Activated CD8-positive, alpha-beta T cell treated with anti-CD3 and anti-CD28 coated beads for 36 hours (primary cell): ENCODE measurements around the gene SLC5A4. TPM values are rescaled to one million over a fixed set of nuclear protein-coding genes. Genes with fewer than 3 reads are reported as not detected.
"Not testable (repeated sequence)": the region's sequence is repeated elsewhere in the genome, so short reads cannot be mapped to it uniquely, and the experiment has no call there.

ENCODE experiments used
- ATAC-seq: fragments of 200-7000 bp; cut with Tn5 transposase; one replicate; pipeline ENCODE4 v1.10.0; 2021; ENCODE audit warnings: mild to moderate bottlenecking, moderate library complexity
- CTCF ChIA-PET: fragments of 350-600 bp; sonication (Branson Sonifier 250); formaldehyde crosslinking; loops from one replicate; lab custom pipeline; 2021; ENCODE audit warnings: antibody characterized with exemption; lab: Charles Lee
- POLR2A ChIA-PET: fragments of 350-600 bp; sonication (Branson Sonifier 250); formaldehyde crosslinking; loops from one replicate; lab custom pipeline; 2021; ENCODE audit warnings: antibody characterized with exemption; lab: Charles Lee
- DNase-seq: peaks from one replicate; pipeline ENCODE4 v3.0.0-alpha.2; 2020
- H3K27ac Mint-ChIP-seq: one replicate; pipeline ENCODE4 v1.8.0; 2021; ENCODE audit warnings: mild to moderate bottlenecking, mixed read lengths
- H3K27me3 Mint-ChIP-seq: one replicate; pipeline ENCODE4 v1.8.0; 2021; ENCODE audit warnings: mixed read lengths
- H3K36me3 Mint-ChIP-seq: one replicate; pipeline ENCODE4 v1.8.0; 2021; ENCODE audit warnings: low read depth, mixed read lengths
- H3K4me1 Mint-ChIP-seq: one replicate; pipeline ENCODE4 v1.8.0; 2021; ENCODE audit warnings: low read depth, mixed read lengths
- H3K4me3 Mint-ChIP-seq: one replicate; pipeline ENCODE4 v1.8.0; 2021; ENCODE audit warnings: mild to moderate bottlenecking, moderate library complexity, mixed read lengths
- H3K9me3 Mint-ChIP-seq: one replicate; pipeline ENCODE4 v1.8.0; 2021; ENCODE audit warnings: mixed read lengths
- intact Hi-C: fragments of 100-400 bp; cut with micrococcal nuclease; formaldehyde crosslinking; loops from one replicate; pipeline ENCODE4 v1.10.0; 2022
- total RNA-seq, 2 experiments: library from RNA; stranded (reverse); gene quantifications; one replicate each; pipeline ENCODE4 v1.2.3, GENCODE V29; 2021
- TF ChIP-seq, protein P1 (sequence below): fragments of 200-600 bp; IDR thresholded peaks from one replicate; pipeline ENCODE4 v1.8.0; 2022; ENCODE audit warnings: antibody characterized with exemption, mild to moderate bottlenecking

SLC5A4 gene
- not detected for total RNA-seq

GRCh38 chr22:32255217-32255616, at the start of gene SLC5A4:
SLC5A4 (minus strand) TSS chr22:32255347; CDS start chr22:32255329, 18 bp downstream.
- ATAC-seq = no peak
- ChIA-PET POLR2A (no interaction called here), CTCF (interaction anchor here (1.5 kb wide), 1 partner anchor 10 kb away, joined by 4 read pairs; no protein-coding TSS in a partner anchor)
- Mint-ChIP-seq H3K27me3 (peaks cover 20% of the 10 kb centered on the region), H3K4me1 (no peaks in the 10 kb centered on the region), H3K36me3 (no peaks in the 10 kb centered on the region), H3K27ac (no peak within 1 kb of the TSS), H3K9me3 (no peaks in the 10 kb centered on the region), H3K4me3 (no peak within 1 kb of the TSS)
- DNase-seq = no peak
- intact Hi-C loops = no loop called here
- TF ChIP-seq, protein P1, sequence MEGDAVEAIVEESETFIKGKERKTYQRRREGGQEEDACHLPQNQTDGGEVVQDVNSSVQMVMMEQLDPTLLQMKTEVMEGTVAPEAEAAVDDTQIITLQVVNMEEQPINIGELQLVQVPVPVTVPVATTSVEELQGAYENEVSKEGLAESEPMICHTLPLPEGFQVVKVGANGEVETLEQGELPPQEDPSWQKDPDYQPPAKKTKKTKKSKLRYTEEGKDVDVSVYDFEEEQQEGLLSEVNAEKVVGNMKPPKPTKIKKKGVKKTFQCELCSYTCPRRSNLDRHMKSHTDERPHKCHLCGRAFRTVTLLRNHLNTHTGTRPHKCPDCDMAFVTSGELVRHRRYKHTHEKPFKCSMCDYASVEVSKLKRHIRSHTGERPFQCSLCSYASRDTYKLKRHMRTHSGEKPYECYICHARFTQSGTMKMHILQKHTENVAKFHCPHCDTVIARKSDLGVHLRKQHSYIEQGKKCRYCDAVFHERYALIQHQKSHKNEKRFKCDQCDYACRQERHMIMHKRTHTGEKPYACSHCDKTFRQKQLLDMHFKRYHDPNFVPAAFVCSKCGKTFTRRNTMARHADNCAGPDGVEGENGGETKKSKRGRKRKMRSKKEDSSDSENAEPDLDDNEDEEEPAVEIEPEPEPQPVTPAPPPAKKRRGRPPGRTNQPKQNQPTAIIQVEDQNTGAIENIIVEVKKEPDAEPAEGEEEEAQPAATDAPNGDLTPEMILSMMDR = no peak

DNA sequence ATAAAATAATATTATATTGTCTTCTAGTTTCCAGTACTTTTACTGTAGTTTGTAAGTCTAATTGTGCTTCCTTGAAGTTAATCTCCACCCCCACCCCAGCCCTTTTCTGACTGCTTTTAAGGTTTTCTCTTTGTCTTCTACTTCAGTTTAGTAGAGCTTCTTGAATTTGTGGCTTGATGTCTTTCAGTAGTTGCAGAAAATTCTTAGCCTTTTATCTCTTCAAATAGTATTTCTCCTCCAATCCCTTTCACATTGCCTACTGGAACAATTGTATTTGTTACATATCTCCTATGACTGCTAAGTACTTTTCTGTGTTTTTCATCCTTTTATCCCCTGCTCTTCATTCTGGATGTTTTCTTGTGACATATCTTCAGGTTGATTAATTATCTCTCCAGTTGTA, 38.8 kb upstream of the SLC5A4 start:
- H3K27me3 Mint-ChIP-seq, ATAC-seq, H3K4me3 Mint-ChIP-seq, H3K9me3 Mint-ChIP-seq, DNase-seq, intact Hi-C loops, CTCF ChIA-PET, POLR2A ChIA-PET, H3K4me1 Mint-ChIP-seq, H3K27ac Mint-ChIP-seq, H3K36me3 Mint-ChIP-seq: not testable (repeated sequence)

- ChIA-PET POLR2A (no interaction called here), CTCF (no interaction called here)
- intact Hi-C loops = no loop called here
- peaks cover 15% of the 10 kb centered on the region for H3K27me3 Mint-ChIP-seq
- H3K27ac Mint-ChIP-seq = no peak overlapping the region
- no peak overlapping the region for H3K4me3 Mint-ChIP-seq
- H3K36me3 Mint-ChIP-seq = no peaks in the 10 kb centered on the region
- no peaks in the 10 kb centered on the region for H3K9me3 Mint-ChIP-seq
- DNase-seq = no peak
- TF ChIP-seq, protein P1 = no peak
- H3K4me1 Mint-ChIP-seq = no peaks in the 10 kb centered on the region
- no peak for ATAC-seq
Observed at GRCh38 chr22:32286290-32286840, 31.2 kb upstream of the SLC5A4 start.

DNA sequence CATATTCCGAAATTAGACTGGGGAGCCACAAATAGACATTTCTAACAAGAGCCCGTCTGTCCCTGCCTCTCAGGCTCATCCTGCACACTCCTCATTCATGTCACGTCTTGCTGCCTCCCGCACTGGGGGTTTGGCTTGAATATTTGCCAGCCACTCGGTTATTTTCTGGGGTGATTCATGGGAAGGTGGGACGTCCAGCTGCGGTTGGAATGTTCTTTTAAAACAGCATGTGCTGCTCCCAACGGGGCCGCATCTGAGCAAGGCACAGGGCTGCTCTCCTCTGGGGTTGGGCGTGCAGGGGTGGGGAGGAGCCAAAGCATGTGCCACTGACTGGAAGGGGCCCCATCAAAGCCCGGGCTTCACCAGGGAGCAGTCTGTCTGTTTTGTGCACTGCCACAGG, 25.9 kb upstream of the SLC5A4 start:
- no peak overlapping the region for H3K27ac Mint-ChIP-seq
- POLR2A ChIA-PET = no interaction called here

GRCh38 chr22:32275353-32275752, 20.2 kb upstream of the SLC5A4 start:
- H3K27ac Mint-ChIP-seq, H3K9me3 Mint-ChIP-seq, ATAC-seq, POLR2A ChIA-PET, intact Hi-C loops, H3K36me3 Mint-ChIP-seq, H3K4me1 Mint-ChIP-seq, H3K27me3 Mint-ChIP-seq, H3K4me3 Mint-ChIP-seq, DNase-seq: not testable (repeated sequence)
- CTCF ChIA-PET = interaction anchor here (4.9 kb wide), 1 partner anchor 9 kb away, joined by 21 read pairs; no protein-coding TSS in a partner anchor

More for the DNA sequence above, 25.9 kb upstream of the SLC5A4 start:
- peaks cover 13% of the 10 kb centered on the region for H3K27me3 Mint-ChIP-seq
- TF ChIP-seq, protein P1 = no peak
- H3K4me3 Mint-ChIP-seq = no peak overlapping the region
- DNase-seq (no peak), ATAC-seq (no peak)
- intact Hi-C loops = no loop called here
- H3K36me3 Mint-ChIP-seq = no peaks in the 10 kb centered on the region
- CTCF ChIA-PET = interaction anchor here (0.7 kb wide), 1 partner anchor 15 kb away, joined by 3 read pairs; no protein-coding TSS in a partner anchor
- no peaks in the 10 kb centered on the region for H3K4me1 Mint-ChIP-seq
- H3K9me3 Mint-ChIP-seq = no peaks in the 10 kb centered on the region

GRCh38 chr22:32271389-32271788, 16.2 kb upstream of the SLC5A4 start:
- ChIA-PET POLR2A (no interaction called here), CTCF (no interaction called here)
- TF ChIP-seq, protein P1 = no peak
- H3K4me1 Mint-ChIP-seq = peaks cover 2% of the 10 kb centered on the region
- H3K9me3 Mint-ChIP-seq = no peaks in the 10 kb centered on the region
- DNase-seq (no peak), ATAC-seq (no peak)
- intact Hi-C loops = no loop called here
- H3K36me3 Mint-ChIP-seq = no peaks in the 10 kb centered on the region
- H3K27ac Mint-ChIP-seq = no peak overlapping the region
- H3K27me3 Mint-ChIP-seq = no peaks in the 10 kb centered on the region
- H3K4me3 Mint-ChIP-seq = no peak overlapping the region
